NCI-H146 (cell line): ENCODE measurements around the gene STYXL1.
"Not testable (repeated sequence)": the region's sequence is repeated elsewhere in the genome, so short reads cannot be mapped to it uniquely, and the experiment has no call there.

Source experiments
- DNase-seq: peaks from one replicate; lab custom pipeline; 2025; lab: John Stamatoyannopoulos, UW

STYXL1 gene

GRCh38 chr7:76047811-76048667, at the start of gene STYXL1, which contains the start of gene MDH2:
Gene STYXL1 (minus strand): TSS chr7:76048000. CDS start chr7:76030523, 17,477 bp downstream.
Gene MDH2 (plus strand): TSS chr7:76048106. CDS start chr7:76048161, 55 bp downstream.
- peak; percentile 97 for DNase-seq

GRCh38 chr7:76095908-76096307, 48.1 kb upstream of the STYXL1 start:
- DNase-seq = no peak

GRCh38 chr7:76094326-76094725, 46.5 kb upstream of the STYXL1 start:
- DNase-seq = not testable (repeated sequence)

- not testable (repeated sequence) for DNase-seq
Measured at GRCh38 chr7:76093531-76093930, 45.7 kb upstream of the STYXL1 start.

- DNase-seq = no peak
Measured at GRCh38 chr7:76091506-76091905, 43.7 kb upstream of the STYXL1 start.

GRCh38 chr7:76089865-76090475, 42.2 kb upstream of the STYXL1 start:
- DNase-seq = no peak

- not testable (repeated sequence) for DNase-seq
Measured at GRCh38 chr7:76087362-76087791, 39.6 kb upstream of the STYXL1 start.

GRCh38 chr7:76086070-76086469, 38.3 kb upstream of the STYXL1 start:
- DNase-seq = no peak

- not testable (repeated sequence) for DNase-seq
Measured at GRCh38 chr7:76084115-76084514, 36.3 kb upstream of the STYXL1 start.

- DNase-seq = no peak
Measured at GRCh38 chr7:76080204-76080603, 32.4 kb upstream of the STYXL1 start.

- no peak for DNase-seq
Measured at GRCh38 chr7:76077435-76077834, 29.6 kb upstream of the STYXL1 start.

- no peak for DNase-seq
Measured at GRCh38 chr7:76076995-76077394, 29.2 kb upstream of the STYXL1 start.

GRCh38 chr7:76074972-76075370, 27.2 kb upstream of the STYXL1 start:
- no peak for DNase-seq

- DNase-seq = no peak
Measured at GRCh38 chr7:76074306-76074971, 26.6 kb upstream of the STYXL1 start.

- DNase-seq = no peak
Measured at GRCh38 chr7:76073335-76073990, 25.7 kb upstream of the STYXL1 start.

GRCh38 chr7:76072243-76073148, 24.7 kb upstream of the STYXL1 start:
- DNase-seq = no peak

- DNase-seq = no peak
Measured at GRCh38 chr7:76071316-76072242, 23.8 kb upstream of the STYXL1 start.

- DNase-seq = no peak
Measured at GRCh38 chr7:76069238-76069638, 21.4 kb upstream of the STYXL1 start.

GRCh38 chr7:76066716-76067503, 19.1 kb upstream of the STYXL1 start:
- no peak for DNase-seq
